OCI-LY1 (cell line): ENCODE measurements around the gene CDKL4.

Source experiments
- H2AFZ ChIP-seq: fragments of 200-600 bp; sonication (generic), shearing (Covaris generic); 2 replicates; pipeline ENCODE4 v1.6.0; 2014; ENCODE audit warnings: antibody characterized with exemption, mild to moderate bottlenecking, low read length
- H3F3A ChIP-seq: fragments of 200-600 bp; sonication (generic), shearing (Covaris generic); 2 replicates; pipeline ENCODE4 v1.6.0; 2014; ENCODE audit warnings: mild to moderate bottlenecking, antibody characterized with exemption, low read length, moderate library complexity; ENCODE audit not compliant: insufficient read depth
- H3K27ac ChIP-seq: fragments of 200-600 bp; sonication (generic); 2 replicates; pipeline ENCODE4 v1.5.1; 2014; ENCODE audit warnings: low read length, mixed run types, mild to moderate bottlenecking, low read depth; ENCODE audit not compliant: poor library complexity, severe bottlenecking
- H3K27me3 ChIP-seq: fragments of 200-600 bp; sonication (generic); 2 replicates; pipeline ENCODE4 v1.6.0; 2014; ENCODE audit warnings: antibody characterized with exemption, mild to moderate bottlenecking, low read length, moderate library complexity; ENCODE audit not compliant: insufficient read depth
- H3K36me3 ChIP-seq: fragments of 200-600 bp; sonication (generic); 2 replicates; pipeline ENCODE4 v1.6.1; 2014; ENCODE audit warnings: mild to moderate bottlenecking, antibody characterized with exemption, low read length, moderate library complexity, mixed read lengths; ENCODE audit not compliant: insufficient read depth
- H3K4me1 ChIP-seq: fragments of 200-600 bp; sonication (generic); 2 replicates; pipeline ENCODE4 v1.5.1; 2014; ENCODE audit warnings: mild to moderate bottlenecking, low read length, moderate library complexity; ENCODE audit not compliant: insufficient read depth, severe bottlenecking
- H3K4me2 ChIP-seq: fragments of 200-600 bp; sonication (generic), shearing (Covaris generic); 2 replicates; pipeline ENCODE4 v1.6.1; 2014; ENCODE audit warnings: low read length
- H3K4me3 ChIP-seq: fragments of 200-600 bp; sonication (generic); 2 replicates; pipeline ENCODE4 v1.5.1; 2014; ENCODE audit warnings: low read length, low read depth, mild to moderate bottlenecking, mixed read lengths; ENCODE audit not compliant: poor library complexity, severe bottlenecking
- H3K79me2 ChIP-seq: fragments of 200-600 bp; shearing (Covaris generic); 2 replicates; pipeline ENCODE4 v1.6.1; 2016; ENCODE audit warnings: mixed run types, low read length, mixed read lengths; ENCODE audit not compliant: insufficient read depth
- H3K9ac ChIP-seq: fragments of 200-600 bp; sonication (generic), shearing (Covaris generic); 2 replicates; pipeline ENCODE4 v1.6.1; 2014; ENCODE audit warnings: mild to moderate bottlenecking, low read length, mixed read lengths
- H3K9me2 ChIP-seq: fragments of 200-600 bp; sonication (generic), shearing (Covaris generic); 2 replicates; pipeline ENCODE4 v1.6.1; 2014; ENCODE audit warnings: low read depth, mild to moderate bottlenecking, low read length, mixed read lengths
- H3K9me3 ChIP-seq: fragments of 200-600 bp; shearing (Covaris generic); 2 replicates; pipeline ENCODE4 v1.6.1; 2014; ENCODE audit warnings: low read length, mixed read lengths
- H4K20me1 ChIP-seq: fragments of 200-600 bp; sonication (generic), shearing (Covaris generic); 2 replicates; pipeline ENCODE4 v1.6.0; 2016; ENCODE audit warnings: mild to moderate bottlenecking, low read length; ENCODE audit not compliant: insufficient read depth
- CTCF ChIP-seq: fragments of 200-600 bp; sonication (generic), shearing (Covaris generic); IDR thresholded peaks from 2 replicates; pipeline ENCODE4 v1.5.1; 2017; ENCODE audit warnings: mild to moderate bottlenecking, antibody characterized with exemption, low read length, moderate library complexity, mixed read lengths
- EZH2 ChIP-seq: fragments of 200-600 bp; sonication (generic), shearing (Covaris generic); IDR thresholded peaks from 2 replicates; pipeline ENCODE4 v1.8.0; 2017; ENCODE audit warnings: borderline replicate concordance, mixed run types, mild to moderate bottlenecking, antibody characterized with exemption, low read length, moderate library complexity, mixed read lengths

The CDKL4 gene

DNA sequence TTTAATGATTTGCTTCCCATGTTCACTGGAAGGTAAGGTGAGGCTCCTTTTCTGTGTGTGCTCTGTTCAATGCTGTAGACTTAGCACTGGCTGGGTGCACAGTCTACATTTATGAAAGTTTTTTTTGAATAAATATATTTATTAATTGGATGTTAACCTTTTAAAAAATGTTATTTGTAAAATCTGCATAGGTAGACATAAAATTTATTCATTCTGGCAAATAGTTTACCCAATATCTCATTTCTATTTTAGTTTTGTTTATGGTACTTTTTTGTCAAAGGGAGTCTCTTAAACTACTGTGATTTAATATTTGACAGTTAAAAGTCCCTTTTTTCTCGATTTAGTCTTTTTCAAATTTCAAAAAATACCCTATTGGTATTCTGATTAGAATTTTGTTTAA is 19.9 kb downstream of the CDKL4 start:
- H3K4me1 ChIP-seq = peaks cover 13% of the 10 kb centered on the region
- H3K79me2 ChIP-seq = no peaks in the 10 kb centered on the region
- H4K20me1 ChIP-seq = no peaks in the 10 kb centered on the region
- no peaks in the 10 kb centered on the region for H3K9me2 ChIP-seq
- TF ChIP-seq EZH2 (no peak), CTCF (no peak)
- H3K4me2 ChIP-seq = no peak overlapping the region
- H3K9ac ChIP-seq = no peak overlapping the region
- H3K36me3 ChIP-seq = no peaks in the 10 kb centered on the region
- H2AFZ ChIP-seq = no peak overlapping the region
- H3F3A ChIP-seq = no peaks in the 10 kb centered on the region
- H3K27ac ChIP-seq = no peak overlapping the region
- no peak overlapping the region for H3K4me3 ChIP-seq
- no peaks in the 10 kb centered on the region for H3K9me3 ChIP-seq
- no peaks in the 10 kb centered on the region for H3K27me3 ChIP-seq

DNA sequence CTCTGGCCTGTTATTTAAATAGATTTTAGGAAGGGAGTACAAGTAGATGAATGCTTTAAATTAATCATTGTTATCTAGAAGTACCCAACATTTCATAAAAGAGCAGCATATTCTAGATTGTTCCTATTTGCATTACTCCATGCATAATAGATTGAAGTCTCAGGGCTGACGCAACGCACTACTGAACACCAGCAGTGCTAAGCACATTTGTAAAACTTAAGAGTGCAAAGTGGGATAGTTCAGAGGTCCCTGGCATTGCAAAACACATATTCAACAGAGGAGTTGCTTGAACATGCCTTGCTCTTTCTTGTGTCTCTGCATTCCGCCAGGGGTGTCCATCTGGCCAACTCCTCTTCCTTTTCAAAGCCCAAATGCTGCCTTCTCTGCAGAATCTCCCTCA is 22.3 kb downstream of the CDKL4 start:
- no peaks in the 10 kb centered on the region for H3K36me3 ChIP-seq
- no peak overlapping the region for H3K4me3 ChIP-seq
- H3K4me2 ChIP-seq = no peak overlapping the region
- no peak overlapping the region for H3K27ac ChIP-seq
- H3K27me3 ChIP-seq = no peaks in the 10 kb centered on the region
- no peaks in the 10 kb centered on the region for H3K9me2 ChIP-seq
- no peaks in the 10 kb centered on the region for H3K4me1 ChIP-seq
- no peaks in the 10 kb centered on the region for H3F3A ChIP-seq
- TF ChIP-seq EZH2 (no peak), CTCF (no peak)
- H3K9me3 ChIP-seq = no peaks in the 10 kb centered on the region
- no peaks in the 10 kb centered on the region for H3K79me2 ChIP-seq
- H3K9ac ChIP-seq = no peak overlapping the region
- H4K20me1 ChIP-seq = no peaks in the 10 kb centered on the region
- no peak overlapping the region for H2AFZ ChIP-seq

GRCh38 chr2:39220136-39220535 is 23.6 kb downstream of the CDKL4 start:
- H3K9me2 ChIP-seq = no peaks in the 10 kb centered on the region

More at GRCh38 chr2:39220136-39220535, 23.6 kb downstream of the CDKL4 start:
- Histone ChIP-seq H3K27me3 (no peaks in the 10 kb centered on the region), H3K9ac (no peak overlapping the region), H3K9me3 (no peaks in the 10 kb centered on the region), H3K79me2 (no peaks in the 10 kb centered on the region), H3K4me3 (no peak overlapping the region), H4K20me1 (no peaks in the 10 kb centered on the region), H3K27ac (no peak overlapping the region), H3K36me3 (no peaks in the 10 kb centered on the region), H2AFZ (no peak overlapping the region), H3K4me2 (no peak overlapping the region), H3F3A (no peaks in the 10 kb centered on the region), H3K4me1 (no peaks in the 10 kb centered on the region)
- no peak for TF ChIP-seq CTCF
